Hematopoietic multipotent progenitor cell treated with erythropoietin and hydrocortisone succinate and interleukin-3 and kit ligand, for 8 days (in vitro differentiated cells): ENCODE results near the gene UNC5C.

Experiments
- DNase-seq: peaks from one replicate; pipeline ENCODE4 v3.0.0-alpha.2; 2015

The UNC5C gene

DNA sequence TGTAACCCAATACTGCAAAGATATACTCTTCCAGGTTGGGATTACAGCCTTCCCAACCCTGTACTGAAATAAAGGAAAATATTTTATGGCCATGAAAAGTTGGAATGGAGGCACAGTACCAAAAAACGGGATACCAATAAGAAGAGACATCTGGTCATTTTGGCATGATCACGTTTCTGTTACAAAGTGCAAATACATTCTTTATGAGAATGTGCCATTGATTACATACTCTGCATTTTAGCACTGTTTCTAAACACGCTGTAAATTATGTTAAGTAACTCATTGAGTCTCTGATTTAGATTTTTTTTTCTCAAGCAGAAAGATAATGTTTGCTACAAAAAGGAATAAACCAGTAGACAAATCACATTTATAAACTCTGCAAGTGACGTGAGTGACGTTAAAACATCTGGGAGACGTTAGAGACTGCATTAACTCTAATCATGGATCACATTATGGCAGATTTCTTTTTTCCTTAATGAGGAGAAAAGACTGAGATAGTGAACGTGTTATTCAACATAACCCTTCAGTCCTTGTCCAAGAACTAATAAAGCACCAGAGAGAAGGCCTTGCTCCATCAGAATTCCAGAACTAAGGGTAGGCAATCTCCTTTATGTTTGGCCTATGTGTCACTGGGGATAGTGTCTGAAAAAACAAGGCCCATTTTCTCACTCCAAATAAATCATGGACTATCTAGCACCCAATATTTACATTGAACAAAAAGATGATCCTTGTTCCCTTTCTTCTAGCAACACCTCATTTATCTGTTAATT lies 31.0 kb downstream of the UNC5C start:
- no peak for DNase-seq

GRCh38 chr4:95516528-95517017 lies 32.2 kb downstream of the UNC5C start:
- DNase-seq, result no peak

- no peak for DNase-seq
Measured at GRCh38 chr4:95515589-95515988, 33.2 kb downstream of the UNC5C start.

- DNase-seq, result no peak
Measured at GRCh38 chr4:95513022-95513421, 35.8 kb downstream of the UNC5C start.

GRCh38 chr4:95511477-95511876 lies 37.3 kb downstream of the UNC5C start:
- DNase-seq, result no peak

DNA sequence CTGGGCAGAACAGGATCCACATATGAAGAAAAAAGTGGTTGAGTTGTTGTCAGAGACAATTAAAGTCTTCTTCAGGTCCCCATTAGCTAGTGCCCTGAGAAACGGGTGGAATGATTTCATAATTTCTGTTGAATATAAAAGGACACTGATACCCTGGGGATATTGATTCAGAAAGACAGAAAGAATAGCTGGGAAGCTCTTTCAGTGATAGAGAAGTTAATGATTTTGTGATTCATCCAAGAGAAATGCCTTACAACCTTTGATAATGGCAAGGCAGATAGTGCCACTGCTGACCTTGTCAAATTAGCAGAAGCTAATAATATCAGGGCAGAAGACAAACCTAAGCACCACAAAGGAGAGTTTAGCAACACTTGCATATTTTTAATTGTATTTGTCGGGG lies 37.9 kb downstream of the UNC5C start:
- no peak for DNase-seq

- DNase-seq, result no peak
Measured at GRCh38 chr4:95510145-95510544, 38.6 kb downstream of the UNC5C start.

- no peak for DNase-seq
Measured at GRCh38 chr4:95508421-95508820, 40.4 kb downstream of the UNC5C start.

DNA sequence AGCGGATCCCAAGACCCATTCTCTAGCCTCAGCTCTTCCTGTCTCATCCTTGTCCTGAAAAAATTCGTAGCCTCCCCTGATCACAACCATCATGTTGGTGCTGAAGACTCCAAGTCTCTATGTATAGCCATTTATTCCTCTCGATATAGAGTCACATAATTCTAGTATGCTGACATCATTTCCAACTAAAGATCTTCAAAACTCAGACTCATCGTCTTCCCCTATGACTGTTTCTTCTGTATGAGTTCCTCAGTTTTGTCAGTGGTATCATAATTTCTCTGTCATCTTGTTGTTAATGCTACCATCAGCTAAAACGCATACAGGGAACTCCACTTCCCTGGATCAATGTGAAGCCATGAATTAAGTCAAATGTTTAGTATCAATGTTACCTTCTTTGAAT lies 41.2 kb downstream of the UNC5C start:
- no peak for DNase-seq

DNA sequence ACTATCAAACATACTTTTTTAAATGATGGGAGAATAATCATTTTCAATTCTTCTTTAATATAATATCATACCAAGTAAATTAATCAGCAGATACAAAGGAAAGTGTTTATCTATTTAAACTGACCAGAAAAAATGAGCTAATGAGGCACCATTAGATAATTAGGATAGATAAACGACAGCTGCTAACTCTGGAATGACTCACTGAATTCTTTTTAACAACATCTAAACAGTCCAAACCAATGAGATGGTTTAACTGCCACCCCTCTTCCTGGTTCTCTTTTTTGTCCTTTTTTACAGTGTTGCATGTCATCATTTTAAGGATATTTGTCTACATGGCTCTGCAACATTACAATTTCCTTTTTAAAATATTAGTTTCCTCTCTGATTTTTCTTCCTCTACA lies 41.6 kb downstream of the UNC5C start:
- DNase-seq, result no peak

- no peak for DNase-seq
Measured at GRCh38 chr4:95506264-95506663, 42.5 kb downstream of the UNC5C start.

GRCh38 chr4:95505799-95506198 lies 43.0 kb downstream of the UNC5C start:
- no peak for DNase-seq

DNA sequence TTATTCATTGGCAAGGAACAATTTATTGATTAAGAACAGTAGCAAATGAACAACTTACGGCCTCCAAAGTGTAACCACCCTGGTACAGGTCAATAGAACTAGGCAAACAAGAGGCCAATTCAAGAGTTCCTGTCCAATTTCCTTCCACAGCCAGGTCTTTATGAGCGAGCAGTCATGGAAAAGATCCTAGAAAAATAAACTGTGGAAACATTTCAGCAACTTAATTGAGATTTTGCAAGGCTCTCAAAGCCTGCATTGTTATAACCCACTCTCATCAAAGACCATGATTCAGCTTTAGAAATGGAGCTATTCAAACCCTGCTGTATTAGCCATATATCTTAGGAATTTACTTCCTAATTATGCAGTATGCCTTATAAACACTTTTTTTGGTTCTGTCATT lies 43.6 kb downstream of the UNC5C start:
- DNase-seq, result no peak

DNA sequence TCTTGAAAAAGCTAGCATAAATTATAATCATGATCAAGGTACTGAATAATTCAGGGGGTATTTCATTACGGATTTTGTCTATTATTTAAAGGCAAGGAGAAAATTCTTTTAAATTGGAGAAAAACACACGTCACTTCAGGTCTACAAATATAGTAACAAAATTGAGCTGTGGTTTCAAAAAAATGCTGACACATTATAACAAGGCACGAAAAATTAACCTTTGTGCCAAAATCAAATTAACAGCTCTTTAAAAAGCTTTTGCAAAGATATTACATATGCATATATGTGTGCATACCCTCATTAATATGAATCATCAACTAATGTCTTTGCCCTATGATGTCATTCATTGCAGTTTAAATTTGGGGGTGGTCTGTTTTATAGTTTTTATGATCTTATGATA lies 44.3 kb downstream of the UNC5C start:
- DNase-seq, result no peak

GRCh38 chr4:95500361-95500760 lies 48.4 kb downstream of the UNC5C start:
- DNase-seq, result no peak

DNA sequence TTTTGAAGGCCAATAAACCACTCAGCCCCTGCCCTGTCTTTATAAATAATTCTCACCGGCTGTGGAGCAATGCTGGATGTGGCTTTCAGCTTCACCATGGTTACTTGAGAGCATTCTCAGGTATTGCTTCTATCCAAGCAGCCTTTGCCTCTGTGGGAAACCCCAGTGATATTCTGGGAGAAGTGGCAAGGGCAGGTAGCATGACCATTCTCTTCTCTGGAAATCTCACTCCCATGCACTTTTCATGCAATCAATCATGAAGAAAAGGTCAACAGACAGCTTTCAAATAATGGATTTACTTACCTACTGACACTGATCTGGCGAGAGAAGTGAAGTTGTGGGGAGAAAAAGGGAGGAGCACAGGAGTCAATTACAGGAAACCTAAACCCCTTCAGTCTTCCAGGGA lies 49.5 kb downstream of the UNC5C start:
- DNase-seq, result no peak

DNA sequence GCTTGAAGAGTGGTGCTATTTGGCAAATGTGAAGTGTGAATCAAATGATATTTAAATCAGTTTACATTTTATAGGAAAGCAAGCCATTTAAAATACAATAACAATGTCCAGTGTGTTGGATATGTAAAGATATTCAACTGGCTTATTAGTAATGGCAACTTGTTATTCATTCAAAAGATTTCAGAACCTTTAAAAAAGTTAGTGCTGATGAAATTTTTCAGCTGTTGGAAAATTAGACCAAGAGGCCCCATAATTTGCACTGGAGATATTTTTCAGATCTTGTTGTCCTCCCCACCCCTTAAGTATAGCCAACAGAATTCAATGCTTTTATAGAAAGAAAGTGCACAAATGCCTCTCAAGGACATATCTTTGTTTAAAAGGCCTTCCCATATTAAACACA lies 54.6 kb downstream of the UNC5C start:
- no peak for DNase-seq

- DNase-seq, result no peak
Measured at GRCh38 chr4:95478679-95479078, 70.1 kb downstream of the UNC5C start.

DNA sequence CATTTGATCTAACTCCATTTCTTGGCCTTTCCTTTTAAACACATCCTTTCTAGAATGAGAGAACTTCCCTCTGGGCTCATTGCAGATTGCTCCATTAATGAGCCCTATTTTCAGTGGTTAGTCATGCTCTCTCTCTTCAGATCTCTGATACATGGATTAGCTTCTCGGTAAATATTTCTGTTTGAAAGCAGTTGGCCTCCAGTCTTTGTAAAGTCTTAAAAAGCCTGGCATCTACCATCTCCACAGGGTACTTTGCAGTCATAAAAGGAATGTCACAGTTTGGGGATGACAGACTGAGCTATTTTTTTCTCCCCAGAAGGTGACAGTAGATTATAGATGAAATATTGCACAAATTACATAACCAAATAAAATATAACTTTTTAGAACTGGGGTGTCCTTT lies 72.7 kb downstream of the UNC5C start:
- DNase-seq, result no peak

DNA sequence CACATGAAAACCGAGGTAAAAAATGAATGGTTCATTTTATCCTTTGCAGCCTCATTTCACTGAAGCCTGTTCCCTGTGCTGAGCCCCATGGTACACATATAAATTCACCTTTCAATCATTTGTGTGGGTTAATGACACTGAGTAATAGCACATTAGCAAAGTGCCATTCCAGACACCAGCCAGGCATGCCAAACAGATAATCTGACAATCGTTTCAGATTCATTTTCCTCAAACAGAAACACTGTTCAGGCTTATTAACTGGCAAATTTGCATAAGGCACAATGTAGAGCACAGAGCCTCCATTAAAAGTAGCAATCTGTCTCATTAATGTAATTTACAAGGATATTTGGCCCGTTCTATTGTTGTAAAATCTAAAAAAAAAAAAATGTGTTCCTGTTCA lies 76.2 kb downstream of the UNC5C start:
- no peak for DNase-seq

DNA sequence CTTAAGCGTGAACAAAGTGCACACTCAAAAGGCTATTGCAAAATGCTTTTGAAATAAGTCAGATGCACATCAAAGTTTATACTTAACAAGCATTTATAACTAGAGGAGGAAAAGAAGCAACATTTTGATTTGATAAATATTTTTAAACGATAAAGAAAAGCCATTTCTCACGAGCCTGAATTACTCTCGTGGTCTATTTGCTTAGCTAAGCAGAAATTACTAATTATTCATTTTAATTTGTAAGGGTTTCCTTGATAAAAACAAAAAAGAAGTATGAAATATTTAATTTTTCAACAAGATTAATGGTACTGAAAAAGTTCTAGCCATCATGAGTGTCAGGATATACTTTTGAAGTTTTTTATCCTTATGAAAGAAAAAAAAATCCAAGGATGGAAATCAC lies 78.2 kb downstream of the UNC5C start:
- no peak for DNase-seq

GRCh38 chr4:95469617-95470016 lies 79.2 kb downstream of the UNC5C start:
- DNase-seq, result no peak

- no peak for DNase-seq
Measured at GRCh38 chr4:95466791-95467190, 82.0 kb downstream of the UNC5C start.

- DNase-seq, result no peak
Measured at GRCh38 chr4:95465010-95465409, 83.8 kb downstream of the UNC5C start.

DNA sequence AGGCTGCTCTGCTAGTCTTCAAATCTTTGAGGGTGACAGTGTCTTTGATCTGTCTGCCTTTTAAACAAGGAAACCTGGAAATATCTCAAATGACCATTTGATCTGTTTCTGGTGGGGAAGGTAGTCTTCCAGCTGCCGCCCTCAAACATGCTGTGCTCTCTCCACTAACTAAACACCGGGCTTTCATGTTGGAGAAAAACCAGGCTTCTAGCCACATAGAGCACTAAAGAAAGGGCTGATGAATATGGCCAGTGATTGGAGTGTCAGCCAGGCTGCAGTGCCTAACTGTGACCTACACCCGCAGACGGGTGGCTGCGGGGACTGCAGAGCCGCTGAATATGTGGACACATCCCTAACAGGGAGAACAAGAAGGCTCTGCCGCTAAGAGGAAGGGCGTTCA lies 85.9 kb downstream of the UNC5C start:
- no peak for DNase-seq
